Activated CD4-positive, alpha-beta T cell treated with anti-CD3 and anti-CD28 coated beads for 48 hours (primary cell): ENCODE data around the gene VPS36.
"Not testable (repeated sequence)": the region's sequence is repeated elsewhere in the genome, so short reads cannot be mapped to it uniquely, and the experiment has no call there.

Experiments used
- DNase-seq: peaks from one replicate; pipeline ENCODE4 v3.0.0-alpha.2; 2020

VPS36 gene

GRCh38 chr13:52432456-52432855 lies 18.0 kb downstream of the VPS36 start:
- no peak for DNase-seq

GRCh38 chr13:52428295-52428694 lies 22.1 kb downstream of the VPS36 start:
- DNase-seq: no peak

GRCh38 chr13:52421216-52421615 lies 29.2 kb downstream of the VPS36 start:
- no peak for DNase-seq

GRCh38 chr13:52419080-52419479 lies 31.4 kb downstream of the VPS36 start:
- no peak for DNase-seq

- DNase-seq: no peak
Measured at GRCh38 chr13:52414963-52415362, 35.5 kb downstream of the VPS36 start.

- DNase-seq: no peak
Measured at GRCh38 chr13:52414051-52414450, 36.4 kb downstream of the VPS36 start.

- DNase-seq: no peak
Measured at GRCh38 chr13:52412128-52412527, 38.3 kb downstream of the VPS36 start.

GRCh38 chr13:52411629-52412028 lies 38.8 kb downstream of the VPS36 start:
- DNase-seq: no peak

GRCh38 chr13:52408071-52408658 lies 42.3 kb downstream of the VPS36 start:
- not testable (repeated sequence) for DNase-seq

- not testable (repeated sequence) for DNase-seq
Measured at GRCh38 chr13:52407436-52407835, 43.0 kb downstream of the VPS36 start.

- DNase-seq: no peak
Measured at GRCh38 chr13:52406629-52407028, 43.8 kb downstream of the VPS36 start.

GRCh38 chr13:52405767-52406494 lies 44.5 kb downstream of the VPS36 start, which contains the start of gene THSD1:
TSS of gene THSD1 (minus strand) at chr13:52406172. CDS start at chr13:52402600, 3,572 bp downstream.
- DNase-seq: peak; percentile 24

GRCh38 chr13:52405369-52405766 lies 45.1 kb downstream of the VPS36 start:
- DNase-seq: no peak

GRCh38 chr13:52399708-52400107 lies 50.7 kb downstream of the VPS36 start:
- no peak for DNase-seq

- no peak for DNase-seq
Measured at GRCh38 chr13:52399046-52399445, 51.4 kb downstream of the VPS36 start.

GRCh38 chr13:52395704-52396103 lies 54.7 kb downstream of the VPS36 start:
- no peak for DNase-seq

- no peak for DNase-seq
Measured at GRCh38 chr13:52394586-52394985, 55.8 kb downstream of the VPS36 start.

GRCh38 chr13:52393572-52394357 lies 56.7 kb downstream of the VPS36 start:
- DNase-seq: no peak

- no peak for DNase-seq
Measured at GRCh38 chr13:52387721-52388120, 62.7 kb downstream of the VPS36 start.

- no peak for DNase-seq
Measured at GRCh38 chr13:52385870-52386269, 64.6 kb downstream of the VPS36 start.

- DNase-seq: no peak
Measured at GRCh38 chr13:52383366-52383765, 67.1 kb downstream of the VPS36 start.

GRCh38 chr13:52378312-52378711 lies 72.1 kb downstream of the VPS36 start:
- no peak for DNase-seq

- DNase-seq: no peak
Measured at GRCh38 chr13:52377898-52378297, 72.5 kb downstream of the VPS36 start.

GRCh38 chr13:52374873-52375411 lies 75.5 kb downstream of the VPS36 start:
- no peak for DNase-seq
